ENCODE results near the gene MICU2.

- TF ChIP-seq POLR2A (IDR thresholded peaks at IDR 0.05) (no peak), CTCF (IDR thresholded peaks at IDR 0.05) (no peak)
Observed at GRCh38 chr13:21579754-21580316, 24.1 kb downstream of the MICU2 start.
